GM12865 (cell line): ENCODE results near the gene STARD10.

Source experiments
- DNase-seq: peaks from one replicate; pipeline ENCODE4 v3.0.0; 2010; ENCODE audit warnings: low read depth
- H3K4me3 ChIP-seq: 2 replicates; pipeline ENCODE4 v1.5.1; 2011; ENCODE audit warnings: mild to moderate bottlenecking, low read depth, low read length, control low read depth
- CTCF ChIP-seq: IDR thresholded peaks from 2 replicates; pipeline ENCODE4 v1.5.1; 2011; ENCODE audit warnings: low read length, control low read depth, low read depth, inconsistent platforms; ENCODE audit not compliant: insufficient read depth; ENCODE audit errors: missing control alignments

Gene STARD10

GRCh38 chr11:72722050-72722748 is 71.6 kb downstream of the STARD10 start:
- TF ChIP-seq CTCF: no peak
- H3K4me3 ChIP-seq: peak overlapping the region; percentile 89
- peak; percentile 90 for DNase-seq

- H3K4me3 ChIP-seq: peak overlapping the region; percentile 89
- TF ChIP-seq CTCF: no peak
- peak; percentile 42 for DNase-seq
Measured at GRCh38 chr11:72721689-72722049, 72.2 kb downstream of the STARD10 start.

- TF ChIP-seq CTCF: no peak
- no peak for DNase-seq
- H3K4me3 ChIP-seq: peak overlapping the region; percentile 89
Measured at GRCh38 chr11:72721276-72721675, 72.6 kb downstream of the STARD10 start.

- no peak for DNase-seq
- H3K4me3 ChIP-seq: peak overlapping the region; percentile 89
- TF ChIP-seq CTCF: no peak
Measured at GRCh38 chr11:72720784-72721183, 73.1 kb downstream of the STARD10 start.

- H3K4me3 ChIP-seq: peak overlapping the region; percentile 89
- no peak for TF ChIP-seq CTCF
- no peak for DNase-seq
Measured at GRCh38 chr11:72720047-72720446, 73.8 kb downstream of the STARD10 start.

- H3K4me3 ChIP-seq: peak overlapping the region; percentile 89
- peak; percentile 30 for DNase-seq
Measured at GRCh38 chr11:72719551-72719950, 74.3 kb downstream of the STARD10 start.

More at GRCh38 chr11:72719551-72719950, 74.3 kb downstream of the STARD10 start:
- no peak for TF ChIP-seq CTCF
